NCI-H345 treated with DMSO at 0.1 percent for 48 hours (cell line): ENCODE results near the gene FASTKD3.
"Not testable (repeated sequence)": the region's sequence is repeated elsewhere in the genome, so short reads cannot be mapped to it uniquely, and the experiment has no call there.

ENCODE experiments used
- DNase-seq: peaks from one replicate; lab custom pipeline; 2025; ENCODE audit not compliant: unreplicated experiment; lab: John Stamatoyannopoulos, UW

FASTKD3 gene

DNA sequence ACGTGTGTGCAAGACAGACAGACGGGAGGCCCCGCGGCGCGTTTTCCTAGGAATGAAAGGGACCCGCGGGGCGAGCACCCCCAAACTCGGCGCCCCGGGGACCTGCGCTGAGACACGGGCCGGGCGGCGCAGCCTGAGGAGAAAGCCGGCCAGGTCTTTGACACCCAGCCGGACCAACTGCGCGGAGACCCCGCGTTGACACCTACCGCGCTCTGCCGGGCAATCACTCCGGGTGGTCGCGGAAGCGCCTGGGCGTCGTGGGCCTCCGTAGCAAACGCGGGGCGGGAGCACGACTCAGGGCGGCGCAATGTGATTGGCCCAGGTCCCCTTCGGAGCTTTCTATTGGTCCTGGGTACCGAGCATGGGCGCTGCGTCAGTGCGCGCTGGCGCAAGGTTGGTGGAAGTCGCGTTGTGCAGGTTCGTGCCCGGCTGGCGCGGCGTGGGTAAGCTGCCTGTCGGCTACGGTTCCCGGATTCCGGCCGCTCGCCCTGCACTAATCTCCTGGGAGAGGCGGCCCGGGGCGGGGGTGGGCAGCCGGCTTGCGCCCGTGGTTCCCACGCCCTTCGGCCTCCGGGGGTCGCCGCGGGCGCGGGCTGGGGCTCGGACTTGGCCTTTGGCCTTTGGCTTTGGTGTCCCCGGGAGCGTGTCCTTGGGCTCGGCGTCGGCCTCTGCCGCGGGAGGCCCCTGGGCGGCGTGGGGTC is at the start of gene FASTKD3, which contains the start of gene MTRR:
FASTKD3 (minus strand) TSS at position 259 of the 701 bp plus-strand sequence. CDS start 948 bp downstream, outside the sequence.
MTRR (plus strand) TSS at position 376 of the 701 bp plus-strand sequence. CDS start 1,647 bp downstream, outside the sequence.
- DNase-seq: peak; percentile 87

DNA sequence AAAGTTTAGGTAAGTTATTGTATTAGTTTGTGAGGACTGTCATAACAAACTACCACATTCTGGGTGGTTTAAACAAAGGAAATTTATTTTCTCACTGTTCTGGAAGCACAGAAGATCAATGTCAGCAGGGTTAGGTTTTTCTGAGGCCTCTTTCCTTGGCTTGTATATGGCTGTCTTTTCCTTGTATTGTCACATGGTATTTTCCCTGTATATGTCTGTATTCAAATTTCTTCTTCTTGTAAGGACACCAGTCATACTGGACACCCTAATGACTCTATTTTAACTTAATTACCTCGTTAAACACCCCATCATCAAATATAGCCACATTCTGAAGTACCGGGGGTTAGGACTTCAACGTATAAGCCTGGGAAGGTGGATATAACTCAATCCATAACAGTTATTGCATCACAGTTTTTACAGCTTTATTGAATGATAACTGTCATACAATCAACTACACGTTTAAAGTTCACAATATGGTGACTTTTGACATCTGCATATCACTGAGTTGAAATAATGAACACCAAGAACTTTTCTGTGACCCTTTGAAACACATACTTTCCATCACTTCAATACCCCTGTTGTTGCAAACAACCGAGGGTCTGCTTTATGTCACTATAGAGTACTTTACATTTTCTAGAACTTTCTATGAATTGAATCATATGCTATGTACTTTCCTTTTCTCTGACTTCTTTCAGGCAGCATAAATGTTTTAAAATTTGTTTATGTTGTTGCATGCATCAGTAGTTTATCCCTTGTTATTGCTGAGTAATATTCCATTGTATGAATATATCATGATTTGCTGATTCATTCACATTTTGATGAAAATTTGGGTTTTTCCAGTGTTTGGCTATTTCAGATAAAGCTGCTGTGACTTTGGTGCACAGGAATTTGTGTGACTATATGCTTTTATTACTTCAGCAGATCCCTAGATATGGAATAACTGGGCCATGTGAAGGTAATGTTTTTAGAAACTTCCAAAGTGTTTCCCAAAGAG is 48.6 kb upstream of the FASTKD3 start:
- no peak for DNase-seq

DNA sequence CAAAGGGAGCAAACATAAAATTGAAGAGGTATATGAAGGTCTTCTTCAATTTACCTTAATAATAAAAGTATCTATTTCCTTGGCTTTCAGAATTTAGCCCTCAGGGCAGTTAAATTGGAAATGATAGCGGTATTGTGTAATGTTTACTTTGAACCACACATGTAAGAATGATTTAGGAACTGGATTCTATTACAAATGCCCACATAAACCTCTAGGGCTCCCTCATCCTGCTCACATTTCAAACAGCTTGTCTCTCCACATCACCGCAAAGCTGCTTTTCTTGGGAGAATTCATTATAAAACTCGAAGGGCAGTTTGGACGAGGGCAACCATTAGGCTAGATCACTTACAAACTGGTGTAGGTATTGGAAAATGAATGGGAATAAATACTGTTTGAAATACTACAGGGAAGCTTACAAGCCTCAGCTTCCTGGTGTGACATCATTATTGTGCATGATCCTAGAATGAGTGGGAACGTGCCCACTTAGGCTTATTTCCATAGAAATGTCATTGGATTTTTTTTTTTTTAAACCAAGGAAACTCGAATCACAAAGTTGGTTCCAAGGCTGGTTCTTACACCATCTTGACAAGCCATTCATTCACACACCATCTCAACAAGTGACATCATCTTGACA is 47.5 kb upstream of the FASTKD3 start:
- DNase-seq: no peak

DNA sequence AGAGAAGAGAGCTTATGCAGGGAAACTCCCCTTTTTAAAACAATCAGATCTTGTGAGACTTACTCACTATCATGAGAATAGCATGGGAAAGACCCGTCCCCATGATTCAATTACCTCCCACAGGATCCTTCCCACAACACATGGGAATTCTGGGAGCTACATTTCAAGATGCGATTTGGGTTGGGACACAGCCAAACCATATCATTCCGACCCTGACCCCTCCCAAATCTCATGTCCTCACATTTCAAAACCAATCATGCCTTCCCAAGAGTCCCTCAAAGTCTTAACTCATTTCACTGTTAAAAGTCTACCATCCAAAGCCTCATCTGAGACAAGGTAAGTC is 42.6 kb upstream of the FASTKD3 start:
- not testable (repeated sequence) for DNase-seq

DNA sequence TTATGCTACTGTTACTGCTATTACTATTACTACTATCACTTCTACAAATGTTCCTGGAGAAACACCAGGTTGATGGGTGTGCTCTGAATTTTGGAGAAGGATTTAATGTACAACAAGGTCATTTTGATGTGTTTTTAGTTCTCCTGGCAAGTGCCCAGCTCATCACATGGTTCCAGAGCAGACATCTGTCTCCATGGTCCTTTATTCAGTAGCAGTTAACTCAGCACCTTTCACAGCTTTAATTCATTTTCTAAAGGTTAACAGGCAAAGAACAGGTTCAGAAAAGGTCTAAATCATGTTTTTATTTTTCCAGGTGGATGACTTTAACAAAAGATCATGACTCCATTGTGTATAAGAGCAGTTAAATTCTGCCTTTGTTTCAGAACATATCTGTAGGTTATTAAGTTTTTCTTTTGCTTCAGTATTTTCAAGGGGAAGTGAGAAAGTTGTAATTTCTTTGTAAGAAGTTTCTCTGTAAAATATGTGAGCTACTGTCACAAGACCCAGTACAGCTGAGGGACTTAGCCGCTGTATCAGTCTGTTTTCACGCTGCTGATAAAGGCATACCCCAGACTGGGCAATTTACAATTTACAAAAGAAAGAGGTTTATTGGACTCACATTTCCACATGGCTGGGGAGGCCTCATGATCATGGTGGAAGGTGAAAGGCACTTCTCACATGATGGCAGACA is 42.1 kb upstream of the FASTKD3 start:
- DNase-seq: no peak

DNA sequence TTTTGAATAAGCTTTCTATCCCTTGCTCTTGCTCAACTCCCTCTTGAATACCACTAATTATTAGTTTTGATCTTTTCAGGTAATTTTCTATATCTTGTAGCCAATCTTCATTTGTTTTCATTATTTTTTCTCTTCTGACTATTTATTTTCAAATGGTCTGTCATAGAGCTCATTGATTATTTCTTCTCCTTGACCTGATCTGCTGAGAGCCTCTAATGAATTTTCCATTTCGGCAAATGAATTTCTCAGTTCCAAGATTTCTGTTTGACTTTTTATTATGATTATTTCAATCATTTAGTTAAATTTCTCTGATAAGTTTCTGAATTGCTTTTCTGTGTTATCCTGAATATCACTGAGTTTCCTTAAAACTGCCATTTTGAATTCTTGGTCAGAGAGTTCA is 39.5 kb upstream of the FASTKD3 start:
- DNase-seq: no peak

DNA sequence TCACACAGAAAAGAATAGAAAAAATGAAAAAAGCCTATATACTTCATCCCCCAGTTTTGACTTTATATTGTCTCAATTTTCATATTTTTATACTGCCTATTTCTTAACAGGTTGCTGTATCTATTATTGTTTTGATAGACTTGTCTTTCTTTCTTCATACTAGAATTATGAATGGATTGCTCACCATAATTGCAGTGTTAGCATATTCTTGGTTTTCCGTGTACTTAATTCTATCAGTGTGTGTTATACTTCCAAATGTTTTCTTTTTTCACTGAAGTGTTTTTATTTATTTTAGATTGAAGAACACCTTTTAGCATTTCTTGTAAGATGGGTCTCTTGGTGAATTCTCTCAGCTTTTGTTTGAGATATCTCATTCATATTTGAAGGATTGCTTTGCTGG is 38.8 kb upstream of the FASTKD3 start:
- DNase-seq: no peak

DNA sequence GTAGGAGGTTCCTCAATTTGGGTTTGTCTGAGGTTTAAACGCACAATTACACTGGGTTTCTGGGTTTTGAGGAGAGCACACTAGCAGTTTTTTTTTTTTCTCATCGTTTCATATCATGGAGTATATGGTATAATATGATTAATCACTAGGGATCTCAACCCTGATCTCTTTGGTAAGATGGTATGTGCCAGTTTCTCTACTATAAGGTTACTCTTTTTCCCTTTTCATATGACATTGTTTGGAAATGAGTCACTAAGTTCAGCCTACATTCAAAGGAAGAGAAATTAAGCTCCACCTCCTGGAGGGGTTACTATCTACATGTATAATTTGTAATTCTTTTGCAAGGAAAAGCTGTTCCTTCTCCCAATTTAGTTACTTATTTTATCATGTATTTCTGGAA is 35.3 kb upstream of the FASTKD3 start:
- no peak for DNase-seq

GRCh38 chr5:7902666-7903625 is 34.1 kb upstream of the FASTKD3 start:
- DNase-seq: no peak

GRCh38 chr5:7902201-7902600 is 33.4 kb upstream of the FASTKD3 start:
- no peak for DNase-seq

GRCh38 chr5:7897014-7897600 is 28.3 kb upstream of the FASTKD3 start:
- no peak for DNase-seq

DNA sequence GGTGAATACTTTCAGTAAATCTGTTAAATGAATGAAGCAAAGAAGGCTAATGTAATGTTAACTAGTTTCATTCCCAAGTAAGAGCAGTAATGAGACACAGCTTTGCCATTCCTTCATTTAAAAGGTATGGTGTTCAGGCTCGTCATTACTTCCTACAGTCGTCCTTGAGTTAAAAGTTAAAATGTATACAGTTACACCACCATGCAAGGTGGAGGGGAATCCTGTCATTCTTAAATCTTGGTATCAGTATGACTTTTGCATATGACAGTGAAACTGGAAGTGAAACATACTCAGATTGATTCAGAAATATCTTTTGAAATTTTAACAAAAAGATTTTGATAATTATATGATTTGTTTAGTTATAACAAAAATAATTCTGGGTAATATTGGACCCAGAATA is 26.0 kb upstream of the FASTKD3 start:
- DNase-seq: no peak

- DNase-seq: no peak
Measured at GRCh38 chr5:7894439-7894838, 25.6 kb upstream of the FASTKD3 start.

GRCh38 chr5:7888901-7889300 is 20.1 kb upstream of the FASTKD3 start:
- DNase-seq: no peak

GRCh38 chr5:7886849-7887475 is 18.1 kb upstream of the FASTKD3 start:
- DNase-seq: peak; percentile 22

DNA sequence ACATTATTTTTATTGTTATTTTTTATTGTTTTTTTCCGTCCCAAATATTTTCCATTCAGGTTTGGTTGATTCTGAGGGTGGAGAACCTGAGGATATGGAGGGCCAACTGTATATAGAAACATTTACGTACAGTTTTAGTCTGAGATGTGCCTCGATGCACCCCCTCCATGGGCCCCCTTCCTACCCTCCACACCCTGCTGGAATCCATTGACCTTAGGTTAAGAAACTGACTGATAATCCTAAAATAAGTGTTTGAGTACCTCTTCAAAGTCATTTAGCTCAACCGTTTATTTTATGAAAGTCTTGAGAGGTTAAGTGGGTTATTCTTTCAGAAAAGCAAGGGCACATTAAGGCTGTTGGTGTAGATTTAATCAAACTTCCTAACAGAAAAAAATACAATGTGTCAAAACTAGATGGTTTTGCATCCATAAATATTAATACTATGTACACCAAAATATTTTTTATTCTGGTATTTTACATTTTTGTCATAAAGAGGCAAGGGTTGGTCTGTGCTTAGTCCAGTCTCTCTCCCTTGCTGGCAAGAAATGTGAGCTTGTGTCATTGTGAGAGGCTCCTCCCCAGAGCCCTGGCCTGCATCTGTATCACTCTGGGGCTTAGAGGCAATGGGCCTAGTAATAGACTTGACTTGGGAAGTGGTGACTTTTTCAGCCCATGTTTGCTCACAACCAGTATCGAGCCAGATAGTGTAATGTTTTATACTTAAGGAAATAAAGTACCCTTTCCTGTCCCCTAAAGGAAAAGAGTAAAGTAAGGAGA is 15.8 kb upstream of the FASTKD3 start:
- DNase-seq: no peak

DNA sequence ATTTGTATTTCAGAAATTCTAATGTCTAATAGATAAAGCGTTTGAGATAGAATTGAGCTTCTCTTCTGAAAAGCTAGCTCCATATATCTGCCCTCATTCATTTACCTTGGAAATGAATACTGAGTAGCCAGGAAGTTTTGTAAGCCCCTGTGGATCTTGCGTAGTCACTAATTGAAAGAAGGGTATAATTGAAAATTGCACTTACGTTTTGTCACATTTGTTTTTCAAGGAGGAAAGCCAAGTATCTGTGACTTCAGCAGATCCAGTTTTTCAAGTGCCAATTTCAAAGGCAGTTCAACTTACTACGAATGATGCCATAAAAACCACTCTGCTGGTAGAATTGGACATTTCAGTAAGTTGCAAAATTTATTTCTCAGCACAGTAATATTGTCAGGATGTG is 14.1 kb upstream of the FASTKD3 start:
- DNase-seq: no peak

GRCh38 chr5:7881816-7882215 is 13.0 kb upstream of the FASTKD3 start:
- no peak for DNase-seq
